GM23338 (cell line): ENCODE measurements around the gene DNMT1. TPM values are rescaled to one million over a fixed set of nuclear protein-coding genes. Genes with fewer than 3 reads are reported as not detected.

Experiments used
- ATAC-seq: fragments of 200-7000 bp; cut with Tn5 transposase; 3 replicates; pipeline ENCODE4 v1.9.1; 2020
- DNase-seq: peaks from one replicate; pipeline ENCODE4 v3.0.0-alpha.2; 2015; ENCODE audit warnings: low spot score
- H2AFZ ChIP-seq: fragments of 200-600 bp; sonication (generic); 2 replicates; pipeline ENCODE4 v1.8.0; 2016; ENCODE audit warnings: antibody characterized with exemption, mild to moderate bottlenecking, moderate library complexity
- H3F3A ChIP-seq: fragments of 200-600 bp; sonication (generic); replicated peaks from 2 replicates; pipeline ENCODE4 v1.8.0; 2017; ENCODE audit warnings: antibody characterized with exemption, mixed run types, low read depth
- H3K27ac ChIP-seq: fragments of 200-600 bp; sonication (generic); 2 replicates; pipeline ENCODE4 v1.6.1; 2016; ENCODE audit warnings: low read depth
- H3K27me3 ChIP-seq: fragments of 200-600 bp; sonication (generic); 2 replicates; pipeline ENCODE4 v1.8.0; 2016; ENCODE audit warnings: mild to moderate bottlenecking, mixed run types, moderate library complexity; ENCODE audit not compliant: insufficient read depth
- H3K36me3 ChIP-seq: fragments of 200-600 bp; sonication (generic); 2 replicates; pipeline ENCODE4 v1.8.0; 2016; ENCODE audit warnings: mild to moderate bottlenecking; ENCODE audit not compliant: insufficient read depth
- H3K4me1 ChIP-seq: fragments of 200-600 bp; sonication (generic); 2 replicates; pipeline ENCODE4 v1.8.0; 2016; ENCODE audit warnings: mild to moderate bottlenecking, moderate library complexity; ENCODE audit not compliant: insufficient read depth
- H3K4me2 ChIP-seq: fragments of 200-600 bp; sonication (generic); 2 replicates; pipeline ENCODE4 v1.7.1; 2017; ENCODE audit warnings: mixed run types
- H3K4me3 ChIP-seq: fragments of 200-600 bp; sonication (generic); 2 replicates; pipeline ENCODE4 v1.6.1; 2016; ENCODE audit warnings: mixed run types
- H3K79me2 ChIP-seq: fragments of 200-600 bp; sonication (generic); replicated peaks from 2 replicates; pipeline ENCODE4 v1.8.0; 2017; ENCODE audit warnings: mild to moderate bottlenecking; ENCODE audit not compliant: insufficient read depth
- H3K9me2 ChIP-seq: fragments of 200-600 bp; sonication (generic); 2 replicates; pipeline ENCODE4 v1.8.0; 2017; ENCODE audit not compliant: insufficient read depth
- H4K20me1 ChIP-seq: fragments of 200-600 bp; sonication (generic); replicated peaks from 2 replicates; pipeline ENCODE4 v1.8.0; 2017; ENCODE audit warnings: mild to moderate bottlenecking; ENCODE audit not compliant: insufficient read depth
- H3K27ac Mint-ChIP-seq: 2 replicates; pipeline ENCODE4 v1.8.0; 2020; ENCODE audit warnings: inconsistent platforms, mild to moderate bottlenecking, moderate library complexity, mixed read lengths
- H3K27me3 Mint-ChIP-seq: 3 replicates; pipeline ENCODE4 v1.8.0; 2022; ENCODE audit warnings: low read depth, mild to moderate bottlenecking, moderate library complexity, mixed read lengths, inconsistent platforms; ENCODE audit not compliant: insufficient read depth, poor library complexity
- H3K36me3 Mint-ChIP-seq: 3 replicates; pipeline ENCODE4 v1.8.0; 2021; ENCODE audit warnings: low read depth, mild to moderate bottlenecking, inconsistent platforms, moderate library complexity, mixed read lengths
- H3K4me1 Mint-ChIP-seq: 3 replicates; pipeline ENCODE4 v1.8.0; 2020; ENCODE audit warnings: mild to moderate bottlenecking, inconsistent platforms, mixed read lengths
- H3K4me3 Mint-ChIP-seq: 3 replicates; pipeline ENCODE4 v1.8.0; 2021; ENCODE audit warnings: moderate library complexity, mild to moderate bottlenecking, inconsistent platforms, mixed read lengths
- H3K9me3 Mint-ChIP-seq: 3 replicates; pipeline ENCODE4 v1.8.0; 2020; ENCODE audit warnings: moderate library complexity, mild to moderate bottlenecking, inconsistent platforms, mixed read lengths
- EZH2phosphoT487 ChIP-seq: fragments of 200-600 bp; sonication (generic); IDR thresholded peaks from one replicate; pipeline ENCODE4 v1.8.1; 2018; ENCODE audit warnings: antibody characterized with exemption; ENCODE audit not compliant: unreplicated experiment
- JUNB ChIP-seq: IDR thresholded peaks from one replicate; pipeline ENCODE4 v1.6.1; 2016; ENCODE audit warnings: antibody characterized with exemption; ENCODE audit not compliant: unreplicated experiment
- POLR2AphosphoS5 ChIP-seq: IDR thresholded peaks from 2 replicates; pipeline ENCODE4 v1.6.1; 2016; ENCODE audit warnings: antibody characterized with exemption, low read depth
- REST ChIP-seq: IDR thresholded peaks from one replicate; pipeline ENCODE4 v1.6.1; 2018; ENCODE audit warnings: antibody characterized with exemption; ENCODE audit not compliant: unreplicated experiment
- STAT1 ChIP-seq: IDR thresholded peaks from one replicate; pipeline ENCODE4 v1.6.1; 2016; ENCODE audit warnings: antibody characterized with exemption; ENCODE audit not compliant: unreplicated experiment
- ZNF331 ChIP-seq: fragments of 250-450 bp; sonication (Bioruptor Pico); IDR thresholded peaks from 2 replicates; pipeline ENCODE4 v1.5.0; 2020; ENCODE audit warnings: low read depth, mild to moderate bottlenecking, moderate library complexity
- ZNF462 ChIP-seq: fragments of 250-450 bp; sonication (Bioruptor Pico); IDR thresholded peaks from 2 replicates; pipeline ENCODE4 v1.5.0; 2020; ENCODE audit warnings: mild to moderate bottlenecking, moderate library complexity
- polyA plus RNA-seq: library from polyadenylated mRNA; unstranded; fragments of >200 nt; fragmentation: Nextera tagmentation; extraction: Ambion mirVana; gene quantifications from 2 replicates; pipeline ENCODE4 v1.2.1, GENCODE V29; 2016
- total RNA-seq: library from RNA; depleted of rRNA; stranded (reverse); fragments of >200 nt; shearing (Covaris generic); gene quantifications from 2 replicates; pipeline ENCODE4 v1.2.3, GENCODE V29; 2014

The DNMT1 gene
- total and polyA plus RNA-seq, 2 experiments from 2014 or later: 238 to 589 TPM

- TF ChIP-seq ZNF462 (no peak), ZNF331 (CRISPR knock-in tag) (no peak), EZH2phosphoT487 (no peak)
Observed at GRCh38 chr19:10195199-10195519, 406 bp upstream of the DNMT1 start (continued).

GRCh38 chr19:10193790-10194499 lies 808 bp downstream of the DNMT1 start:
- peak overlapping the region; percentile 99 for H3K4me2 ChIP-seq
- Mint-ChIP-seq H3K27ac (peak overlapping the region; percentile 90), H3K36me3 (peaks cover 22% of the 10 kb centered on the region), H3K4me1 (no peaks in the 10 kb centered on the region; the same call in 2 of the 3 replicates), H3K4me3 (peak overlapping the region; percentile 92), H3K9me3 (no peaks in the 10 kb centered on the region), H3K27me3 (peaks cover 2% of the 10 kb centered on the region)
- H2AFZ ChIP-seq: peak overlapping the region; percentile 87
- peaks cover 38% of the 10 kb centered on the region for H4K20me1 ChIP-seq
- ATAC-seq: peak; percentile 53
- 0 out of 2 replicates have a peak, but pooled peaks cover 6% of the 10 kb centered on the region for H3F3A ChIP-seq
- H3K9me2 ChIP-seq: no peaks in the 10 kb centered on the region
- H3K4me3 ChIP-seq: peak overlapping the region; percentile 92
- DNase-seq: peak; percentile 65
- peaks cover 56% of the 10 kb centered on the region for H3K79me2 ChIP-seq
- H3K27ac ChIP-seq: peak overlapping the region; percentile 91
- no peaks in the 10 kb centered on the region for H3K27me3 ChIP-seq
- no peaks in the 10 kb centered on the region for H3K36me3 ChIP-seq
- peaks cover 6% of the 10 kb centered on the region; the same call in 1 of the 2 replicates for H3K4me1 ChIP-seq
- TF ChIP-seq POLR2AphosphoS5 (no peak), STAT1 (no peak), JUNB (no peak), EZH2phosphoT487 (no peak), REST (no peak), ZNF331 (CRISPR knock-in tag) (no peak)
